Adrenal gland (tissue), 12 donors: ENCODE data around the gene GPR25. TPM values are rescaled to one million over a fixed set of nuclear protein-coding genes. Genes with fewer than 3 reads are reported as not detected.

Experiments used
- DNase-seq, 7 donors: peaks; one replicate each; pipeline ENCODE4 v3.0.0-alpha.2; 2019 to 2020
- H3K27ac ChIP-seq, 5 donors: fragments of 200-600 bp; sonication (generic) in 4 of 5; 1 replicate in 3 of 5; 2 replicates in 2 of 5; pipeline versions ENCODE4 v1.5.1 to v1.8.0; 2016 to 2020; ENCODE audit warnings: mild to moderate bottlenecking in 1 of 5
- H3K27me3 ChIP-seq: fragments of 200-600 bp; 2 replicates; pipeline ENCODE4 v1.8.0; 2021
- H3K36me3 ChIP-seq, 2 donors: fragments of 200-600 bp; replicated peaks in 1 of 2; 1 replicate in 1 of 2; 2 replicates in 1 of 2; pipeline versions ENCODE4 v1.5.1 to v1.8.0; 2018 to 2022
- H3K4me1 ChIP-seq, 2 donors: fragments of 200-600 bp; replicated peaks in 1 of 2; 1 replicate in 1 of 2; 2 replicates in 1 of 2; pipeline versions ENCODE4 v1.5.1 to v1.8.0; 2018 to 2021
- H3K4me3 ChIP-seq, 4 donors: fragments of 200-600 bp; sonication (generic) in 3 of 4; one replicate each; pipeline ENCODE4 v1.5.1; 2016 to 2018
- H3K9me3 ChIP-seq, 3 donors: fragments of 200-600 bp; sonication (generic) in 1 of 3; replicated peaks in 1 of 3; 1 replicate in 2 of 3; 2 replicates in 1 of 3; pipeline versions ENCODE4 v1.5.1 to v1.8.0; 2016 to 2021
- CTCF ChIP-seq, 6 experiments: fragments of 450-650 bp in 4 of 6; fragments of 200-600 bp in 2 of 6; sonication (generic) in 1 of 6; IDR thresholded peaks; 1 replicate in 5 of 6; 2 replicates in 1 of 6; pipeline versions ENCODE4 v1.5.1 to v1.8.0; 2016 to 2021; ENCODE audit warnings: antibody characterized with exemption in 6 of 6, mild to moderate bottlenecking in 2 of 6, moderate library complexity in 1 of 6
- POLR2A ChIP-seq, 2 donors: fragments of 450-650 bp; IDR thresholded peaks; one replicate each; pipeline ENCODE4 v1.6.1; 2017; ENCODE audit warnings: antibody characterized with exemption in 2 of 2, mild to moderate bottlenecking in 2 of 2, moderate library complexity in 1 of 2
- WGBS, 4 donors: extraction: QIAGEN DNeasy Blood & Tissue Kit in 2 of 4; methylation state at CpG; one replicate each; pipeline versions ENCODE4 v1.1.5 to v1.1.7; 2013 to 2017; 5-methylcytosine and 5-hydroxymethylcytosine counted together
- intact Hi-C, 2 donors: fragments of 100-400 bp; cut with DNase I; formaldehyde crosslinking; loops; one replicate each; pipeline versions ENCODE4 v1.14.1 to v1.15.0; 2022 to 2023
- polyA plus RNA-seq, 3 donors: library from polyadenylated mRNA; stranded (reverse); fragments of 200-250 nt in 2 of 3; fragments of 350-450 nt in 1 of 3; fragmentation: Illumina TruSeq in 1 of 3; extraction: RNeasy Lipid Tissue Mini Kit (QIAGEN cat#74804) in 1 of 3; gene quantifications; one replicate each; pipeline ENCODE4 v1.2.3, GENCODE V29; 2013 to 2014
- total RNA-seq, 9 donors: library from RNA; depleted of rRNA in 4 of 9; stranded (reverse); fragments of >200 nt in 4 of 9; fragments of 120-200 nt in 1 of 9; fragmentation: NEBNext Ultra II Directional in 1 of 9; extraction: Animal tissue kit (Norgen Biotek cat#: 25700) in 1 of 9; gene quantifications; one replicate each; pipeline versions ENCODE4 v1.1.0 to v1.2.4, GENCODE V29; 2013 to 2023
- donor health status: healthy with polysubstance abuse.
- donor health status: Bipolar disorder and iron deficiency.
- donor health status: DM: yes; HTN: yes; CAD: no.
- donor health status: DM: no; HTN: no; CAD: no.
- donor health status: DM: no; HTN: no; CAD: no.
- donor health status: DM: yes; HTN: yes; CAD: no.

The GPR25 gene
- total and polyA plus RNA-seq, 12 donors = 0.18 to 0.69 TPM; not detected in 10

- no peaks in the 10 kb centered on the region for H3K9me3 ChIP-seq
- no peak overlapping the region for H3K4me3 ChIP-seq
- intact Hi-C loops = no loop called here
- H3K27ac ChIP-seq = no peak overlapping the region
- H3K4me1 ChIP-seq = peaks cover 0 to 5% of the 10 kb centered on the region in 2 donors
- no peaks in the 10 kb centered on the region for H3K27me3 ChIP-seq
- no peak for DNase-seq
- peaks cover 0 to 21% of the 10 kb centered on the region in 2 donors for H3K36me3 ChIP-seq
- TF ChIP-seq CTCF (IDR thresholded peaks at IDR 0.05) = no peak
- TF ChIP-seq POLR2A (IDR thresholded peaks at IDR 0.05) = no peak
- 83 to 89% (median 87%) methylated on average over 2 of the region's 2 CpGs for WGBS, 4 donors
Observed at GRCh38 chr1:200861937-200862647, 10.7 kb upstream of the GPR25 start.

- Histone ChIP-seq H3K36me3 (peaks cover 0 to 16% of the 10 kb centered on the region in 2 donors), H3K27ac (no peak overlapping the region), H3K4me3 (no peak overlapping the region), H3K9me3 (no peaks in the 10 kb centered on the region), H3K4me1 (peaks cover 0 to 5% of the 10 kb centered on the region in 2 donors), H3K27me3 (no peaks in the 10 kb centered on the region)
- no peak for DNase-seq
- WGBS, 4 donors = 89 to 94% (median 92%) methylated on average over 9 of the region's 9 CpGs
- no peak for TF ChIP-seq CTCF (IDR thresholded peaks at IDR 0.05)
- no peak for TF ChIP-seq POLR2A (IDR thresholded peaks at IDR 0.05)
- intact Hi-C loops = no loop called here
Observed at GRCh38 chr1:200862713-200863415, 9.9 kb upstream of the GPR25 start.

- Histone ChIP-seq H3K27me3 (no peaks in the 10 kb centered on the region), H3K36me3 (peaks cover 0 to 11% of the 10 kb centered on the region in 2 donors), H3K9me3 (no peaks in the 10 kb centered on the region), H3K4me1 (no peaks in the 10 kb centered on the region), H3K4me3 (no peak overlapping the region), H3K27ac (no peak overlapping the region)
- no peak for TF ChIP-seq CTCF (IDR thresholded peaks at IDR 0.05)
- no peak for TF ChIP-seq POLR2A (IDR thresholded peaks at IDR 0.05)
- 65 to 82% (median 79%) methylated on average over 3 of the region's 3 CpGs for WGBS, 4 donors
- intact Hi-C loops = no loop called here
- DNase-seq = no peak
Observed at GRCh38 chr1:200866116-200866515, 6.7 kb upstream of the GPR25 start.

- Histone ChIP-seq H3K9me3 (no peaks in the 10 kb centered on the region), H3K4me1 (no peaks in the 10 kb centered on the region), H3K36me3 (peaks cover 0 to 11% of the 10 kb centered on the region in 2 donors), H3K4me3 (no peak overlapping the region), H3K27ac (no peak overlapping the region), H3K27me3 (no peaks in the 10 kb centered on the region)
- DNase-seq = no peak
- intact Hi-C loops = no loop called here
- TF ChIP-seq CTCF (IDR thresholded peaks at IDR 0.05) = no peak
- no peak for TF ChIP-seq POLR2A (IDR thresholded peaks at IDR 0.05)
- 29 to 37% (median 34%) methylated on average over 5 of the region's 5 CpGs for WGBS, 4 donors
Observed at GRCh38 chr1:200866521-200866920, 6.3 kb upstream of the GPR25 start.
